Prostate gland (tissue), 2 donors: ENCODE measurements around the gene RAB11FIP2. TPM values are rescaled to one million over a fixed set of nuclear protein-coding genes. Genes with fewer than 3 reads are reported as not detected.

Experiments used
- DNase-seq: peaks from one replicate; pipeline ENCODE4 v3.0.0-alpha.2; 2019; ENCODE audit warnings: low spot score
- H3K27ac ChIP-seq, 2 donors: fragments of 200-600 bp; sonication (generic); 2 replicates each; pipeline ENCODE4 v1.5.1; 2017 to 2019
- H3K27me3 ChIP-seq: fragments of 200-600 bp; sonication (generic); replicated peaks from 2 replicates; pipeline ENCODE4 v1.5.1; 2019; ENCODE audit not compliant: insufficient read depth
- H3K36me3 ChIP-seq, 2 donors: fragments of 200-600 bp; sonication (generic); 1 replicate in 1 of 2; 2 replicates in 1 of 2; pipeline versions ENCODE4 v1.5.1 to v1.8.1; 2017 to 2019
- H3K4me1 ChIP-seq: fragments of 200-600 bp; sonication (generic); replicated peaks from 2 replicates; pipeline ENCODE4 v1.5.1; 2019
- H3K4me3 ChIP-seq, 2 donors: fragments of 200-600 bp; sonication (generic); 2 replicates each; pipeline ENCODE4 v1.5.1; 2017 to 2019
- H3K9me3 ChIP-seq: fragments of 200-600 bp; sonication (generic); 2 replicates; pipeline ENCODE4 v1.5.1; 2017
- CTCF ChIP-seq, 4 experiments: fragments of 200-600 bp in 2 of 4; fragments of 450-650 bp in 2 of 4; sonication (generic) in 2 of 4; IDR thresholded peaks; 1 replicate in 3 of 4; 2 replicates in 1 of 4; pipeline ENCODE4 v1.5.1; 2016 to 2019; ENCODE audit warnings: antibody characterized with exemption in 4 of 4, mild to moderate bottlenecking in 2 of 4, moderate library complexity in 2 of 4
- POLR2A ChIP-seq: fragments of 450-650 bp; IDR thresholded peaks from one replicate; pipeline ENCODE4 v1.6.1; 2016; ENCODE audit warnings: antibody characterized with exemption, mild to moderate bottlenecking
- POLR2AphosphoS5 ChIP-seq: sonication (generic); formaldehyde crosslinking; IDR thresholded peaks from one replicate; pipeline ENCODE4 v1.6.1; 2017; ENCODE audit warnings: antibody characterized with exemption
- WGBS: methylation state at CpG from one replicate; pipeline ENCODE4 v1.1.5; 2018; 5-methylcytosine and 5-hydroxymethylcytosine counted together
- intact Hi-C: fragments of 100-400 bp; cut with DNase I; formaldehyde crosslinking; loops from one replicate; pipeline ENCODE4 v1.14.2; 2022
- total RNA-seq, 2 donors: library from RNA; depleted of rRNA; stranded (reverse); fragments of >200 nt; gene quantifications; one replicate each; pipeline ENCODE4 v1.1.0, GENCODE V29; 2016

Gene RAB11FIP2
- total RNA-seq, 2 donors from 2014 or later: 14.3 to 33.5 TPM

DNA sequence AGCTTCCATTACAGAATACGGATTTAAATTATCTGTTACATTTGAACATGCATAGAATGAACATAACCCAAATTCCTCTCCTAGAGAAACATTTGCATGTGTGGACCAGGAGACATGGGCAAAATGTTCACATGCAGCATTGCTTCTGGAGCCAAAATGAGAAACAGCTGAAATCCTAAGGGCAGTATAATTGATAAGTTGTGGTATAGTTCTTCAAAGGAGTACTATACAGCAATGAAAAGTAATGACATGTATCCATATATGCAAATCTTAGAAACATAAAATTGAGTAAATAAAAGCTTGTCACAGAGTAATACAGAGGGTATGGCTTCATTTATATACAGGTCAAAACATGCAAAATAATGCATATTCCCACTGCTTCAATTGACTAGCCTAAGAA is 77.1 kb downstream of the RAB11FIP2 start:
- no peak for TF ChIP-seq POLR2AphosphoS5
- TF ChIP-seq CTCF (IDR thresholded peaks at IDR 0.05): no peak
- no peak for TF ChIP-seq POLR2A
- H3K27ac ChIP-seq: no peak overlapping the region
- H3K36me3 ChIP-seq: no peaks in the 10 kb centered on the region
- no peak for DNase-seq
- 94% methylated on average over 1 of the region's 1 CpG for WGBS
- H3K4me1 ChIP-seq: no peaks in the 10 kb centered on the region
- no peaks in the 10 kb centered on the region for H3K9me3 ChIP-seq
- intact Hi-C loops: no loop called here
- H3K27me3 ChIP-seq: no peaks in the 10 kb centered on the region
- H3K4me3 ChIP-seq: no peak overlapping the region

DNA sequence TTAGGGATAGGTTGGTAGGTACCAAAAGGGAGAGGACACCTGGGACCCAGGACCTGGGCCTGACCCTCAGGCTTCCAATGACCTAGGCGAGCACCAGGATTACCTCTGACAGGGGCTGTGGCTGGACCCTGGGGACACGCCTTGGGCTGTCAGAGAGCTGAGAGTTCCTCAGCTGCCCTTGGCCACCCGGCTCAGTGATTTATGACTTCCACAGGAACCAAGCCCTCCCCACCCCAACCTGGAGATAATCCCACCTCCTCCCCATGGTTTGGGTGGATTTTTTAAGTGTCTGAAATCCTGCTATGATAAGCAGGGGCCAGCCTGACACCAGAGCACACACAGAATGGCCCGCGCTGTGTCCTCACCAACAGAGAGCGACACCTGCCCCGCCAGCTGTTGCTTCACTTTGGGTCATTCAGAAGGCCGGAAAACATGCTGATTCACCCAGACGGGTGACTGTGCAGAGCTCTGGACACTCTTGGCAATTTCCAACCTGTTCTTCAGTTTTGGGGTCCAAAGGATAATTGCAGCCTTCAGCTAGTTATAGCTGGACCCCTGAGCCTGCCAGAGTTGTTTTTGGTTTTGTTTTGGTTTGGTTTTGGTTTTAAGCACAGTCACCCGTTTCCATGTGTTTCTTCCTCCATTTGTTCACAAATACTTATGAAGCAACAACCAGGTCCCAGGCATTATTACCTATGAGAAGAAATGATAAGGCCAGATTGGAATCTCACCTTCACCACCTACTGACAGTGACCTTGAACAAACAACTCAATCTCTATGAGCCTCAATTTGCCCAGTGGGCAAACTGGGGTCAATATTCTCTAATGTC is 78.2 kb downstream of the RAB11FIP2 start:
- TF ChIP-seq CTCF (IDR thresholded peaks at IDR 0.05) (no peak), POLR2A (no peak), POLR2AphosphoS5 (no peak)
- Histone ChIP-seq H3K27me3 (no peaks in the 10 kb centered on the region), H3K27ac (no peak overlapping the region), H3K36me3 (no peaks in the 10 kb centered on the region), H3K4me1 (no peaks in the 10 kb centered on the region), H3K9me3 (no peaks in the 10 kb centered on the region), H3K4me3 (no peak overlapping the region)
- intact Hi-C loops: no loop called here
- no peak for DNase-seq
- 86% methylated on average over 10 of the region's 10 CpGs for WGBS

DNA sequence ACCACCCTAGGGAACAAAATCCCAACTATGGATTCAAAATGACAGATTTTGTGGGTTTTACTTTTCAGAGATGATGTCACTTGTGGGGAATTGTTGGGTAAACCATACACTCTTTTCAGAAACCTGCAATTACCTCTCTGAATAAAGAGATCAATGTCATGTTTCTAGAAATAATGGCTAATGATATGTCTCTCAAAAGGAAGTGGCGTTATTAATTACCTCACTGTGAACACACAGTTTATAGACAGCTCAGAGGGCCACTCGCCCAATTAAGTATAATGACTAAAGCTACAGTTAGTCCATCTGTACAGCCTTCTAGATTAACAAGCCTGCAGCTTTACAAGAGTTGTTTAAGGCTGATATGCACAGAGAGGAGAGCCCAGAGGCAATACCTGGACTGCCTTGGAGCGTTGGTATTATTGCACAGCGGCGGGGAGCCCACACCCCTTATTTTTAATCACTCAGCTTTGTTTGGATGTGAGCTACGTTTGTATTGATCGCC is 79.5 kb downstream of the RAB11FIP2 start:
- no peak overlapping the region for H3K4me3 ChIP-seq
- no peak for DNase-seq
- WGBS: 62% methylated on average over 7 of the region's 7 CpGs
- H3K4me1 ChIP-seq: no peaks in the 10 kb centered on the region
- no peak for TF ChIP-seq POLR2A
- TF ChIP-seq POLR2AphosphoS5: no peak
- TF ChIP-seq CTCF (IDR thresholded peaks at IDR 0.05): no peak
- no peaks in the 10 kb centered on the region for H3K36me3 ChIP-seq
- intact Hi-C loops: no loop called here
- no peak overlapping the region for H3K27ac ChIP-seq
- no peaks in the 10 kb centered on the region for H3K9me3 ChIP-seq
- no peaks in the 10 kb centered on the region for H3K27me3 ChIP-seq

- no peaks in the 10 kb centered on the region for H3K9me3 ChIP-seq
- WGBS: 39% methylated on average over 2 of the region's 2 CpGs
Measured at GRCh38 chr10:117965984-117966383, 80.8 kb downstream of the RAB11FIP2 start.

More at GRCh38 chr10:117965984-117966383, 80.8 kb downstream of the RAB11FIP2 start:
- H3K4me3 ChIP-seq: no peak overlapping the region
- TF ChIP-seq CTCF (IDR thresholded peaks at IDR 0.05) (no peak), POLR2AphosphoS5 (no peak), POLR2A (no peak)
- no peaks in the 10 kb centered on the region for H3K27me3 ChIP-seq
- H3K4me1 ChIP-seq: no peaks in the 10 kb centered on the region
- no peak overlapping the region for H3K27ac ChIP-seq
- no peak for DNase-seq
- H3K36me3 ChIP-seq: no peaks in the 10 kb centered on the region
- intact Hi-C loops: no loop called here
